ENCODE results near the gene PDF. TPM values are rescaled to one million over a fixed set of nuclear protein-coding genes. Genes with fewer than 3 reads are reported as not detected.

PDF gene
- total RNA-seq = 11.2 and 13.0 TPM in 2 replicates

- Histone ChIP-seq H2AFZ (ENCODE audit: low read length) (peak within 1 kb of the TSS; percentile 58), H3K4me2 (ENCODE audit: insufficient read depth, low read length) (peak within 1 kb of the TSS; percentile 87), H3K4me1 (ENCODE audit: insufficient read depth, low read length) (peaks cover 30% of the 10 kb centered on the region), H3K36me3 (ENCODE audit: insufficient read depth, low read length) (peaks cover 65% of the 10 kb centered on the region), H3K4me3 (ENCODE audit: insufficient read depth, low read length) (peak within 1 kb of the TSS; percentile 84), H3K27me3 (ENCODE audit: insufficient read depth, low read length) (no peaks in the 10 kb centered on the region), H3K9me3 (ENCODE audit: low read depth, low read length) (no peaks in the 10 kb centered on the region), H3K79me2 (ENCODE audit: insufficient read depth, low read length) (peaks cover 66% of the 10 kb centered on the region), H3K27ac (ENCODE audit: low read depth, low read length) (peak within 1 kb of the TSS; percentile 79), H4K20me1 (ENCODE audit: insufficient read depth, low read length) (peaks cover 21% of the 10 kb centered on the region)
- peak; percentile 100 for DNase-seq (ENCODE audit: insufficient read length, low spot score, missing footprints)
- no peak for TF ChIP-seq CTCF (IDR thresholded peaks at IDR 0.05; ENCODE audit: extremely low read depth, low read depth, low read length)
Measured at GRCh38 chr16:69330286-69331109, at the start of gene PDF. Gene PDF, minus strand, starts transcription at chr16:69330588. Its CDS starts 18 bp downstream, at chr16:69330570.

- Histone ChIP-seq H3K79me2 (ENCODE audit: insufficient read depth, low read length) (peaks cover 29% of the 10 kb centered on the region), H3K4me1 (ENCODE audit: insufficient read depth, low read length) (peaks cover 3% of the 10 kb centered on the region)
Measured at GRCh38 chr16:69378760-69379159, 48.4 kb upstream of the PDF start.

GRCh38 chr16:69378036-69378435, 47.6 kb upstream of the PDF start:
- peaks cover 49% of the 10 kb centered on the region for H3K36me3 ChIP-seq (ENCODE audit: insufficient read depth, low read length)
- H4K20me1 ChIP-seq (ENCODE audit: insufficient read depth, low read length) = peaks cover 5% of the 10 kb centered on the region
- H3K27me3 ChIP-seq (ENCODE audit: insufficient read depth, low read length) = no peaks in the 10 kb centered on the region
- no peaks in the 10 kb centered on the region for H3K9me3 ChIP-seq (ENCODE audit: low read depth, low read length)
- peaks cover 3% of the 10 kb centered on the region for H3K4me1 ChIP-seq (ENCODE audit: insufficient read depth, low read length)
- no peak overlapping the region for H3K27ac ChIP-seq (ENCODE audit: low read depth, low read length)
- no peak overlapping the region for H3K4me2 ChIP-seq (ENCODE audit: insufficient read depth, low read length)
- H2AFZ ChIP-seq (ENCODE audit: low read length) = no peak overlapping the region
- no peak overlapping the region for H3K4me3 ChIP-seq (ENCODE audit: insufficient read depth, low read length)
- no peak for DNase-seq (ENCODE audit: insufficient read length, low spot score, missing footprints)
- peaks cover 28% of the 10 kb centered on the region for H3K79me2 ChIP-seq (ENCODE audit: insufficient read depth, low read length)
- no peak for TF ChIP-seq CTCF (IDR thresholded peaks at IDR 0.05; ENCODE audit: extremely low read depth, low read depth, low read length)

More at GRCh38 chr16:69378760-69379159, 48.4 kb upstream of the PDF start:
- no peak for TF ChIP-seq CTCF (IDR thresholded peaks at IDR 0.05; ENCODE audit: extremely low read depth, low read depth, low read length)
- peaks cover 54% of the 10 kb centered on the region for H3K36me3 ChIP-seq (ENCODE audit: insufficient read depth, low read length)
- H3K27me3 ChIP-seq (ENCODE audit: insufficient read depth, low read length) = no peaks in the 10 kb centered on the region
- H4K20me1 ChIP-seq (ENCODE audit: insufficient read depth, low read length) = peaks cover 3% of the 10 kb centered on the region
- no peak overlapping the region for H3K4me3 ChIP-seq (ENCODE audit: insufficient read depth, low read length)
- DNase-seq (ENCODE audit: insufficient read length, low spot score, missing footprints) = no peak
- no peak overlapping the region for H2AFZ ChIP-seq (ENCODE audit: low read length)
- peak overlapping the region; percentile 45 for H3K27ac ChIP-seq (ENCODE audit: low read depth, low read length)
- no peaks in the 10 kb centered on the region for H3K9me3 ChIP-seq (ENCODE audit: low read depth, low read length)
- no peak overlapping the region for H3K4me2 ChIP-seq (ENCODE audit: insufficient read depth, low read length)

GRCh38 chr16:69376393-69377059, 46.1 kb upstream of the PDF start:
- H3K36me3 ChIP-seq (ENCODE audit: insufficient read depth, low read length) = peaks cover 44% of the 10 kb centered on the region
- H3K27me3 ChIP-seq (ENCODE audit: insufficient read depth, low read length) = no peaks in the 10 kb centered on the region
- TF ChIP-seq CTCF (IDR thresholded peaks at IDR 0.05; ENCODE audit: extremely low read depth, low read depth, low read length) = no peak
- H3K27ac ChIP-seq (ENCODE audit: low read depth, low read length) = no peak overlapping the region
- no peak overlapping the region for H3K4me2 ChIP-seq (ENCODE audit: insufficient read depth, low read length)
- no peak for DNase-seq (ENCODE audit: insufficient read length, low spot score, missing footprints)
- H4K20me1 ChIP-seq (ENCODE audit: insufficient read depth, low read length) = peaks cover 8% of the 10 kb centered on the region
- peaks cover 3% of the 10 kb centered on the region for H3K4me1 ChIP-seq (ENCODE audit: insufficient read depth, low read length)
- no peak overlapping the region for H2AFZ ChIP-seq (ENCODE audit: low read length)
- H3K4me3 ChIP-seq (ENCODE audit: insufficient read depth, low read length) = no peak overlapping the region
- H3K9me3 ChIP-seq (ENCODE audit: low read depth, low read length) = no peaks in the 10 kb centered on the region
- peaks cover 21% of the 10 kb centered on the region for H3K79me2 ChIP-seq (ENCODE audit: insufficient read depth, low read length)
